ENCODE data around the gene PPP1R11. TPM values are rescaled to one million over a fixed set of nuclear protein-coding genes. Genes with fewer than 3 reads are reported as not detected.

PPP1R11 gene
- total and polyA plus RNA-seq, 2 of the 13 experiments (the other 11 are each of a cell fraction or from before 2014, with no cell fraction given): 32.1 to 58.9 TPM

DNA sequence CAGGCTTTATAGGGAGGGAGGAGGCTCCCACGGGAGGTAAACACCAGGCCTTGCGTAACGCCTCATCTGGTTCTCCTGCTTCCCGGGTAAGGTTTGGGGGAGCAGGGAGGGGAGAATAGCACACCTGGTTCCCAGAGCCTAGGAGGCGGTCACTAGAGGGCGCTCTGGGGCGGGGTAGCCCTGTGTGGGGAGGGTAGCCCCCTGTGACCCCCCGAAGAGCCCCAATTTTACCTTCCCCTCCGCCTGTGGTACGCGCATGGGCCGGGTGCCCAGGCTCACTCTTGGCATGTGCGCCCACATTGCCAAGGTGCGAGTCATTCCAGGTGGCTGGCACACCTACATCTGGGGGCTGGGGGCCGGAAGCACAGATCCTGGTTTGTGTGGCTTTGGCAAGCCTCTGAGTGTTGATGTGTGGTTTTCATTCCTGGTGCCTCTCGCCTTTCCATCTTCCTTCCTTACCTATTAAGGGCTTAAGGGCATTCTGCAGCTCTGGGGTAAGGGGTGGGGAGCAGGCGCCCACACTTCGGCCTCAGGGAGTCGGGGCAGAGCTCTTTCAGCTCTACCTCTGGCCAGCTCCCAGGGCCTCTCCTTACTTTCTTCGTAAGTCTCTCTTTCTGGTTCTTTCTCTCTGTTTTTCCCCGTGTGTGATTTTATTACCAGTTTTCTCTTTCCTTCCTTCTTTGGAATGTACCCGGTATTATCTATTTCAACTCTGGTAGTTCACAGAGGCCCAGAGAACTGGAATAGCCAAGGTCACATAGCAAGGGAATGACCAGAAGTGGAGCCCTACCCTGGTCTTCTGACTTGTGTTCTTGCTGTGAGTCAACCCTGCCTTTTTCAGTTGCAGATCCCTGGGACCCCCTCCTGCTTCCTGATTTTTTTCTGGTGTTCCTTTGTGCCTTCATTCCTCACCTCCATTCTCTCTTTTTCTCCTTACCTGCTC, 9.1 kb downstream of the PPP1R11 start (continued):
- TF ChIP-seq ZNF850 (CRISPR knock-in tag; conservative IDR thresholded peaks at IDR 0.05) (no peak; the same call in 1 of the 2 replicates), ZNF652 (CRISPR knock-in tag; IDR thresholded peaks at IDR 0.05; ENCODE audit: borderline replicate concordance, low read depth) (no peak), NR1H2 (CRISPR knock-in tag; IDR thresholded peaks at IDR 0.05; ENCODE audit: borderline replicate concordance, low read depth) (no peak), ZNF24 (IDR thresholded peaks at IDR 0.05) (no peak), ZNF350 (CRISPR knock-in tag; IDR thresholded peaks at IDR 0.05; ENCODE audit: borderline replicate concordance, low read depth) (peak; percentile 34; the same call in 1 of the 2 replicates), CREM (IDR thresholded peaks at IDR 0.05) (no peak), CREM (CRISPR knock-in tag; IDR thresholded peaks at IDR 0.05) (no peak), RXRB (CRISPR knock-in tag; IDR thresholded peaks at IDR 0.05; ENCODE audit: borderline replicate concordance) (0 out of 2 replicates have a peak, but pooled peaks have one; percentile 9), SP4 (CRISPR knock-in tag; IDR thresholded peaks at IDR 0.05) (no peak), FOXA3 (CRISPR knock-in tag; IDR thresholded peaks at IDR 0.05) (peak; percentile 84), ZNF383 (CRISPR knock-in tag; IDR thresholded peaks at IDR 0.05; ENCODE audit: borderline replicate concordance) (no peak), ZSCAN31 (CRISPR knock-in tag; IDR thresholded peaks at IDR 0.05; ENCODE audit: low read depth) (no peak), HCFC1 (IDR thresholded peaks at IDR 0.05; ENCODE audit: low read depth, low read length) (no peak)
- TF ChIP-seq, protein P1, sequence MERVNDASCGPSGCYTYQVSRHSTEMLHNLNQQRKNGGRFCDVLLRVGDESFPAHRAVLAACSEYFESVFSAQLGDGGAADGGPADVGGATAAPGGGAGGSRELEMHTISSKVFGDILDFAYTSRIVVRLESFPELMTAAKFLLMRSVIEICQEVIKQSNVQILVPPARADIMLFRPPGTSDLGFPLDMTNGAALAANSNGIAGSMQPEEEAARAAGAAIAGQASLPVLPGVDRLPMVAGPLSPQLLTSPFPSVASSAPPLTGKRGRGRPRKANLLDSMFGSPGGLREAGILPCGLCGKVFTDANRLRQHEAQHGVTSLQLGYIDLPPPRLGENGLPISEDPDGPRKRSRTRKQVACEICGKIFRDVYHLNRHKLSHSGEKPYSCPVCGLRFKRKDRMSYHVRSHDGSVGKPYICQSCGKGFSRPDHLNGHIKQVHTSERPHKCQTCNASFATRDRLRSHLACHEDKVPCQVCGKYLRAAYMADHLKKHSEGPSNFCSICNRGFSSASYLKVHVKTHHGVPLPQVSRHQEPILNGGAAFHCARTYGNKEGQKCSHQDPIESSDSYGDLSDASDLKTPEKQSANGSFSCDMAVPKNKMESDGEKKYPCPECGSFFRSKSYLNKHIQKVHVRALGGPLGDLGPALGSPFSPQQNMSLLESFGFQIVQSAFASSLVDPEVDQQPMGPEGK (CRISPR knock-in tag; IDR thresholded peaks at IDR 0.05): peak; percentile 91
- TF ChIP-seq, protein P2, sequence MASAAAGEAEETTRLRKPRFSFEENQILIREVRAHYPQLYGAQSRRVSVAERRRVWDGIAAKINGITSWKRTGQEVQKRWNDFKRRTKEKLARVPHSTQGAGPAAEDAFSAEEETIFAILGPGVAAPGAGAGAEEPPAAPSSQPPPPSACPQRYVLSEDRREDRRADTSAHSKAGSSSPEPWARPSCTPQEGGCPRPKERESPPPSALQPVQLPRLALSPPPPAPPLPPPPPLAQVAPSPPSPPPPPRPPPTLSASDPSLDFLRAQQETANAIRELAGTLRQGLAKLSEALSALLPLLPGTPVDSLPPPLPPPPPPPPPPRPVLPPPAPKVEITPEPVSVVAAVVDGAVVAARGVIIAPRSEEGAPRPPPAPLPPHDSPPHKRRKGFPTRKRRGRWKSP (CRISPR knock-in tag; IDR thresholded peaks at IDR 0.05): 0 out of 2 replicates have a peak, but pooled peaks have one; percentile 56
- TF ChIP-seq, protein P3, sequence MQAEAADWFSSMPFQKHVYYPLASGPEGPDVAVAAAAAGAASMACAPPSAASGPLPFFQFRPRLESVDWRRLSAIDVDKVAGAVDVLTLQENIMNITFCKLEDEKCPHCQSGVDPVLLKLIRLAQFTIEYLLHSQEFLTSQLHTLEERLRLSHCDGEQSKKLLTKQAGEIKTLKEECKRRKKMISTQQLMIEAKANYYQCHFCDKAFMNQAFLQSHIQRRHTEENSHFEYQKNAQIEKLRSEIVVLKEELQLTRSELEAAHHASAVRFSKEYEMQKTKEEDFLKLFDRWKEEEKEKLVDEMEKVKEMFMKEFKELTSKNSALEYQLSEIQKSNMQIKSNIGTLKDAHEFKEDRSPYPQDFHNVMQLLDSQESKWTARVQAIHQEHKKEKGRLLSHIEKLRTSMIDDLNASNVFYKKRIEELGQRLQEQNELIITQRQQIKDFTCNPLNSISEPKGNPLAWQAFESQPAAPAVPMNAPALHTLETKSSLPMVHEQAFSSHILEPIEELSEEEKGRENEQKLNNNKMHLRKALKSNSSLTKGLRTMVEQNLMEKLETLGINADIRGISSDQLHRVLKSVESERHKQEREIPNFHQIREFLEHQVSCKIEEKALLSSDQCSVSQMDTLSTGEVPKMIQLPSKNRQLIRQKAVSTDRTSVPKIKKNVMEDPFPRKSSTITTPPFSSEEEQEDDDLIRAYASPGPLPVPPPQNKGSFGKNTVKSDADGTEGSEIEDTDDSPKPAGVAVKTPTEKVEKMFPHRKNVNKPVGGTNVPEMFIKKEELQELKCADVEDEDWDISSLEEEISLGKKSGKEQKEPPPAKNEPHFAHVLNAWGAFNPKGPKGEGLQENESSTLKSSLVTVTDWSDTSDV (CRISPR knock-in tag; IDR thresholded peaks at IDR 0.05): no peak
- TF ChIP-seq, protein P4, sequence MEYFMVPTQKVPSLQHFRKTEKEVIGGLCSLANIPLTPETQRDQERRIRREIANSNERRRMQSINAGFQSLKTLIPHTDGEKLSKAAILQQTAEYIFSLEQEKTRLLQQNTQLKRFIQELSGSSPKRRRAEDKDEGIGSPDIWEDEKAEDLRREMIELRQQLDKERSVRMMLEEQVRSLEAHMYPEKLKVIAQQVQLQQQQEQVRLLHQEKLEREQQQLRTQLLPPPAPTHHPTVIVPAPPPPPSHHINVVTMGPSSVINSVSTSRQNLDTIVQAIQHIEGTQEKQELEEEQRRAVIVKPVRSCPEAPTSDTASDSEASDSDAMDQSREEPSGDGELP (IDR thresholded peaks at IDR 0.05; ENCODE audit: borderline replicate concordance, low read depth): peak; percentile 43; the same call in 1 of the 2 replicates
- TF ChIP-seq, protein P5, sequence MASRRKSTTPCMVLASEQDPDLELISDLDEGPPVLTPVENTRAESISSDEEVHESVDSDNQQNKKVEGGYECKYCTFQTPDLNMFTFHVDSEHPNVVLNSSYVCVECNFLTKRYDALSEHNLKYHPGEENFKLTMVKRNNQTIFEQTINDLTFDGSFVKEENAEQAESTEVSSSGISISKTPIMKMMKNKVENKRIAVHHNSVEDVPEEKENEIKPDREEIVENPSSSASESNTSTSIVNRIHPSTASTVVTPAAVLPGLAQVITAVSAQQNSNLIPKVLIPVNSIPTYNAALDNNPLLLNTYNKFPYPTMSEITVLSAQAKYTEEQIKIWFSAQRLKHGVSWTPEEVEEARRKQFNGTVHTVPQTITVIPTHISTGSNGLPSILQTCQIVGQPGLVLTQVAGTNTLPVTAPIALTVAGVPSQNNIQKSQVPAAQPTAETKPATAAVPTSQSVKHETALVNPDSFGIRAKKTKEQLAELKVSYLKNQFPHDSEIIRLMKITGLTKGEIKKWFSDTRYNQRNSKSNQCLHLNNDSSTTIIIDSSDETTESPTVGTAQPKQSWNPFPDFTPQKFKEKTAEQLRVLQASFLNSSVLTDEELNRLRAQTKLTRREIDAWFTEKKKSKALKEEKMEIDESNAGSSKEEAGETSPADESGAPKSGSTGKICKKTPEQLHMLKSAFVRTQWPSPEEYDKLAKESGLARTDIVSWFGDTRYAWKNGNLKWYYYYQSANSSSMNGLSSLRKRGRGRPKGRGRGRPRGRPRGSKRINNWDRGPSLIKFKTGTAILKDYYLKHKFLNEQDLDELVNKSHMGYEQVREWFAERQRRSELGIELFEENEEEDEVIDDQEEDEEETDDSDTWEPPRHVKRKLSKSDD (CRISPR knock-in tag; IDR thresholded peaks at IDR 0.05; ENCODE audit: low read depth): 0 out of 2 replicates have a peak, but pooled peaks have one; percentile 49
